C4-2B (cell line): ENCODE data around the gene EMX2.

ENCODE experiments used
- H3K27ac ChIP-seq: fragments of 450-650 bp; 2 replicates; pipeline ENCODE4 v1.5.1; 2017
- ZFX ChIP-seq: fragments of 450-650 bp; IDR thresholded peaks from 2 replicates; pipeline ENCODE4 v1.6.1; 2017
- TF ChIP-seq, protein P1 (sequence below): fragments of 450-650 bp; conservative IDR thresholded peaks from 2 replicates; pipeline ENCODE4 v1.5.1; 2017; ENCODE audit warnings: mild to moderate bottlenecking

EMX2 gene

DNA sequence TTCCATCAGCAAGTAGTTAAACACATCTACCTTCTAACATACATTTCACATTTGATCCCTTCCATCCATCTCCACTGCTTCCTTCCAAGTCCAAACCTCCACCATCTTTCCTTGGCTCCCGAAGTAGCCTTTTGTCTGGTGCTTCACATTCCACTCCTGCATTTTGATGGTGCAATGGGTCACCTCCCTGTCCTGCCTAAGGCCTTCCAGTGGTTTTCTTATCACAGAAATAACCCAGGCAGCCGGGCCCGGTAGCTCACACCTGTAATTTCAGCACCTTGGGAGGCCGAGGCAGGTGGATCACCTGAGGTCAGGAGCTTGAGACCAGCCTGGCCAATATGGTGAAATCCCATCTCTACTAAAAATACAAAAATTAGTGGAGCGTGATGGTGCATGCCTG is 44.5 kb downstream of the EMX2 start:
- no peak overlapping the region for H3K27ac ChIP-seq
- TF ChIP-seq ZFX = no peak
- TF ChIP-seq, protein P1, sequence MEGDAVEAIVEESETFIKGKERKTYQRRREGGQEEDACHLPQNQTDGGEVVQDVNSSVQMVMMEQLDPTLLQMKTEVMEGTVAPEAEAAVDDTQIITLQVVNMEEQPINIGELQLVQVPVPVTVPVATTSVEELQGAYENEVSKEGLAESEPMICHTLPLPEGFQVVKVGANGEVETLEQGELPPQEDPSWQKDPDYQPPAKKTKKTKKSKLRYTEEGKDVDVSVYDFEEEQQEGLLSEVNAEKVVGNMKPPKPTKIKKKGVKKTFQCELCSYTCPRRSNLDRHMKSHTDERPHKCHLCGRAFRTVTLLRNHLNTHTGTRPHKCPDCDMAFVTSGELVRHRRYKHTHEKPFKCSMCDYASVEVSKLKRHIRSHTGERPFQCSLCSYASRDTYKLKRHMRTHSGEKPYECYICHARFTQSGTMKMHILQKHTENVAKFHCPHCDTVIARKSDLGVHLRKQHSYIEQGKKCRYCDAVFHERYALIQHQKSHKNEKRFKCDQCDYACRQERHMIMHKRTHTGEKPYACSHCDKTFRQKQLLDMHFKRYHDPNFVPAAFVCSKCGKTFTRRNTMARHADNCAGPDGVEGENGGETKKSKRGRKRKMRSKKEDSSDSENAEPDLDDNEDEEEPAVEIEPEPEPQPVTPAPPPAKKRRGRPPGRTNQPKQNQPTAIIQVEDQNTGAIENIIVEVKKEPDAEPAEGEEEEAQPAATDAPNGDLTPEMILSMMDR = no peak

DNA sequence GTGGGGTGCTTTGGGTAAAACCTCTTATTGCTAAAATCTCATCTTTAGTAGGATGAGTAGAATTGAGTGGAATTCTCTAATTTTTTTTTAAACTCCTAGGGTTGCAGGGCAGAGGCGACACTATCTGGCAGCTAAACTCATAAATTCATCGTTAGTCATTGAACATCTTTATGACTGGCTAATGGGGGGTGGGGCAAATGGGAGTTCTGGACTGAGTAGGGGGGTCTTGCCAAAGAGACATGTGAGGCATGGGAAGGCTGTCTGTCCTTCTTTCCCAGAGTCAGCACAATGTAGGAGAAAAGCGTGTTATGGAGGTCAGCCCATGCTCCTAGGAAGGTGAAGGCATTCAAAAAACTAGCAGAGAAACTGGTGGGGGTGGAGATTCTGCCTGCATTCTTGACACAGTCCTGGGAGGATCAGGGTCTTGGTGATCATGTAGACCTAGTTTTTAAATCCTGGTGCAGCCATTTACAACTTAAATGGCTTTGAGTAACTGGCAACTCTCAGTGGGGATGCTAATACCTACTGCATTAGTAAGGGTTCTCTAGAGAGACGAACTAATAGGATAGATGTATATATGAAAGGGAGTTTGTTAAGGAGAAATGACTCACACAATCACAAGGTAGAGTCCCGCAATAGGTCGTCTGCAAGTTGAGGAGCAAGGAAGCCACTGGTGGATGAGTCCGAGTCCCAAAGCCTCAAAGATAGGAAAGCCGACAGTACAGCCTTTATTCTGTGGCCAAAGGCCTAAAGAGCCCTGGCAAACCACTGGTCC is 47.7 kb downstream of the EMX2 start:
- no peak overlapping the region for H3K27ac ChIP-seq
- TF ChIP-seq ZFX = no peak
- TF ChIP-seq, protein P1 = no peak

DNA sequence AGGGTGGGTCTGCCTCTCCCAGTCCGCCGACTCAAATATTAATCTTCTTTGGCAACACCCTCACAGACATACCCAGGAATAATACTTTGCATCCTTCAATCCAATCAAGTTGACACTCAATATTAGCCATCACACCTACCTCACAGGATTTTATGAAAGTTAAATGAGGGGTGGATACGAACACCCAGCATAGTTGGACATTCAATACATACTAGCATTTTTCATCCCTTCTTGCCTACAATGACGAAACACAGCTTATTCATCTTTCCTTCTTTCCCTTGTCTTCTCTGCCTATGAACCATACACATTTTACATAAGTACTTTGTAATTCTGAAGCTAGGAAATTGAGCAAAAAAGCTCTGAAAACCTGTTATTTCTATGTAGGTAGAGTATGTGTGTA is 48.5 kb downstream of the EMX2 start:
- no peak for TF ChIP-seq ZFX
- TF ChIP-seq, protein P1 = no peak
- no peak overlapping the region for H3K27ac ChIP-seq

DNA sequence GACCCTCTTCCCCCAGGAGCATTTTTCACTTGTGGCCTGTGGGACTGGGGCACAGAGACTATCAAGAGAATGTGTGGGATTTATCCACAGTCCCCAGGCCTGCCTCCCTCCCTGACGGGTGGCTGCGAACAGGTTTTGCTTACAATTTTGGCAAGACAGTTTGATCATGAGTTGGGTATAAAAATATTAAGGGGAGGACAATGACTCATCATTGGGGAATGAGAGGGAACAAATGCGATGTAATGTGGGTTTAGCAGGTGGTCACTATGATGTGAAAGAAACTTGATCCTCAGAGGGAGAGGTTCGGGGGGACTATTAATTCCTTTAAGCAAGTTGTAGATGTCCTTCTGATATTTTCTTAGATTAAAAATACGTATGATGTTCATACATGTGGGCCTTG is 52.2 kb downstream of the EMX2 start:
- TF ChIP-seq, protein P1 = no peak
- TF ChIP-seq ZFX = no peak
- H3K27ac ChIP-seq = no peak overlapping the region

DNA sequence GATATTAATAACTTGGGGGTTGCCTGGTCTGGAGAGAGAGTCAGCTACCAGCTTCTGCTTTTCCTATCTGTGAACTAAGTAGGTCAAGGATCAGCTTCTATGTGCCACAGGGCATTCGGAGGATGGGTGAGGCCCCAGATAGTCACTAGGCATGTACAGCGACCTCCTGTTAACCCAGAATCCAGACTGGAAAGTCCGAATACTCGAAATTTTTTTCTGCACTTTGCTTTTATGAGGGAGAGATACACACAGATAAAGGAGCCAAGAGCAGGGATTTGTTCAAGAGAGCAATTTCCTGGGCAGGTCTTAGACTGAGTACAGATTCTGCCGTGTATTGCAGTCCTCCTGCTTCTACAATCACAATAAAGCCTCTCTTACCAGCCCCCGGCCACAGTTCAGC is 54.2 kb downstream of the EMX2 start:
- TF ChIP-seq ZFX = no peak
- TF ChIP-seq, protein P1 = no peak
- H3K27ac ChIP-seq = no peak overlapping the region

DNA sequence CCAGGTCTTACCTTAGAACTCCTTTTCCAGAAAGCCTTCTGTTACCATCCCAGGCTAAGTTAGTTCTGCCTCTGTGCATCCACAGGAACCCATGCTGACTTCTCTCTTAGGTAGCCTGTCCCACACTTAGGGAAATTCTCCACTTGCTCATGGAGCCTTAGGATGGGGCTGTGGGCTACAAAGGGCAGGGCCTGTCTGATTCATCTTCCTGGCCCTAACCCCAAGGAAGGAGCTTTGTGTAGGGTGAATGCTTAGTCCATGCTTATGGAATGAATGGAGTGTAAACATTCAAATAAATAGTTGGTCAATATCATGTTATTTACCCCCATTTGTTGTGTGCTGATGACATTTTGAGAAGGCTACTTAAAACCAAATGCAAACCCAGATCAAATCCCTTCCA is 54.7 kb downstream of the EMX2 start:
- no peak for TF ChIP-seq ZFX
- TF ChIP-seq, protein P1 = no peak
- no peak overlapping the region for H3K27ac ChIP-seq
